ENCODE measurements around the gene LRRC25. TPM values are rescaled to one million over a fixed set of nuclear protein-coding genes. Genes with fewer than 3 reads are reported as not detected.

LRRC25 gene
- total RNA-seq, 2 donors from 2014 or later: 4.4 TPM; not detected in 1

GRCh38 chr19:18424122-18424889 lies 26.9 kb upstream of the LRRC25 start:
- no peaks in the 10 kb centered on the region for H3K9me3 ChIP-seq
- intact Hi-C loops (cut with DNase I): no loop called here
- no peaks in the 10 kb centered on the region for H3K36me3 ChIP-seq (replicated peaks in 1 of 2; ENCODE audit: insufficient read depth in 1 of 2, low read depth in 2 of 2)
- ATAC-seq (no peak), DNase-seq (no peak)
- peaks cover 38% of the 10 kb centered on the region for H3K4me1 ChIP-seq
- no peak overlapping the region for H3K4me3 ChIP-seq
- no peaks in the 10 kb centered on the region for H3K27me3 ChIP-seq
- no peak overlapping the region for H3K27ac ChIP-seq
- WGBS, 2 donors: 75 to 83% methylated on average over 18 to 22 of the region's 22 CpGs
- TF ChIP-seq CTCF (IDR thresholded peaks at IDR 0.05) (no peak), POLR2A (IDR thresholded peaks at IDR 0.05) (no peak)

GRCh38 chr19:18423258-18424020 lies 26.0 kb upstream of the LRRC25 start:
- DNase-seq: peak in 1 of 4 donors; percentile 10
- no peak overlapping the region for H3K4me3 ChIP-seq
- peaks cover 41% of the 10 kb centered on the region for H3K4me1 ChIP-seq
- H3K36me3 ChIP-seq (replicated peaks in 1 of 2; ENCODE audit: insufficient read depth in 1 of 2, low read depth in 2 of 2): no peaks in the 10 kb centered on the region
- H3K27ac ChIP-seq: no peak overlapping the region
- WGBS, 2 donors: 82 to 83% methylated on average over 16 to 20 of the region's 21 CpGs
- H3K27me3 ChIP-seq: no peaks in the 10 kb centered on the region
- TF ChIP-seq POLR2A (IDR thresholded peaks at IDR 0.05) (no peak), CTCF (IDR thresholded peaks at IDR 0.05) (no peak)
- H3K9me3 ChIP-seq: no peaks in the 10 kb centered on the region
- ATAC-seq: no peak
- intact Hi-C loops (cut with DNase I): no loop called here

GRCh38 chr19:18422530-18423191 lies 25.2 kb upstream of the LRRC25 start:
- H3K4me3 ChIP-seq: no peak overlapping the region
- no peaks in the 10 kb centered on the region for H3K36me3 ChIP-seq (replicated peaks in 1 of 2; ENCODE audit: insufficient read depth in 1 of 2, low read depth in 2 of 2)
- peaks cover 49% of the 10 kb centered on the region for H3K4me1 ChIP-seq
- no peak for TF ChIP-seq CTCF (IDR thresholded peaks at IDR 0.05)
- no peak for TF ChIP-seq POLR2A (IDR thresholded peaks at IDR 0.05)
- no peak overlapping the region for H3K27ac ChIP-seq
- ATAC-seq (no peak), DNase-seq (peak in 1 of 4 donors; percentile 25)
- H3K27me3 ChIP-seq: no peaks in the 10 kb centered on the region
- WGBS, 2 donors: 66 to 91% methylated on average over 4 to 14 of the region's 14 CpGs
- intact Hi-C loops (cut with DNase I): no loop called here
- no peaks in the 10 kb centered on the region for H3K9me3 ChIP-seq

- peak in 2 of 4 donors; percentile 6 to 13 for DNase-seq
- Histone ChIP-seq H3K4me1 (peaks cover 61% of the 10 kb centered on the region), H3K27ac (no peak overlapping the region), H3K4me3 (no peak overlapping the region), H3K27me3 (no peaks in the 10 kb centered on the region), H3K36me3 (replicated peaks in 1 of 2; ENCODE audit: insufficient read depth in 1 of 2, low read depth in 2 of 2) (no peaks in the 10 kb centered on the region), H3K9me3 (no peaks in the 10 kb centered on the region)
- TF ChIP-seq CTCF (IDR thresholded peaks at IDR 0.05) (no peak), POLR2A (IDR thresholded peaks at IDR 0.05) (no peak)
- 79 to 80% methylated on average over 11 to 12 of the region's 12 CpGs for WGBS, 2 donors
- ATAC-seq: no peak
- intact Hi-C loops (cut with DNase I): no loop called here
These were observed 24.0 kb upstream of the LRRC25 start for GRCh38 chr19:18421371-18421959.

Data from body of pancreas (tissue), 4 donors.